HG02571 (cell line): Measurements from ENCODE around the gene LRRC1.
A peak's percentile ranks its signal among the peaks of the same experiment; 100 is the strongest.

Experiments used
- ATAC-seq: cut with Tn5 transposase; IDR thresholded peaks from one replicate; pipeline ENCODE4 v1.9.1; 2021; ENCODE audit warnings: mild to moderate bottlenecking, moderate library complexity; ENCODE audit not compliant: unreplicated experiment

Gene LRRC1

GRCh38 chr6:53877151-53877550 lies 82.3 kb downstream of the LRRC1 start:
- ATAC-seq: no peak

DNA sequence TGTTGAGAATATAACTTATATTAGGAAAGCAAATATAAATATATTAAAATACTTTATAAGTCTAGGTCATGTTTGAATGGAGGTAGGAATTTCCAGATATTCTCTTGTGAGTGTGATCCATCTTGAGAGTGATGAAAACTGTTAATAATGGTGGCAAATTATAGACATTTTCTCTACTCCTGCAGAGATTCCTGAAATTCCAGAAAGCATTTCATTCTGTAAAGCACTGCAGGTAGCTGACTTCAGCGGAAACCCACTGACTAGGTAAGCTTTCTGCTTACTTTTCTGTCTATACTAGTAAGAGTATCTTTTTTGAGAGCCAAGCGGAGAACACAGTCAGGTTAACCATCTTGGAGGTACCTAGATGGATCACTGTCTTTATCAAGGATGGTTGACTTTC lies 84.0 kb downstream of the LRRC1 start:
- no peak for ATAC-seq

DNA sequence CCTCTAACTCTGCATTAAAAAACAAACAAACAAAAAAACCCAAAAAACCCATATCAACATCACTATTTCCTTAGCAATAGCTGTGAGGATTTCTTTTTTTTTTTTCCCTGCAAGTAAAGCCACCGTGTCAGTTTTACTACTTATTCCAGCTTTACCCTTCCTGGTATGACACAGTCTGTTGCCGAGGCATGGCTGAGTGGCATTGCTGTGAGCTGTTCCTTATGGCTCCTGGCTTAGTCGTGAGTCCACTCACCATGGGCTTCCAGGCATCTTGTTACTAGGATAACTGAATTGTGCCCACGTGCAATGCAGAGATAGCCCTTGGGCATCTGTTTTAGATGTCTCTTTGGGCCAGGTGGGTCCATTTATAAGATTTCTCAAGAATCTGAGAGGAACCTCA lies 84.8 kb downstream of the LRRC1 start:
- ATAC-seq: no peak

GRCh38 chr6:53887316-53887715 lies 92.5 kb downstream of the LRRC1 start:
- ATAC-seq: no peak

DNA sequence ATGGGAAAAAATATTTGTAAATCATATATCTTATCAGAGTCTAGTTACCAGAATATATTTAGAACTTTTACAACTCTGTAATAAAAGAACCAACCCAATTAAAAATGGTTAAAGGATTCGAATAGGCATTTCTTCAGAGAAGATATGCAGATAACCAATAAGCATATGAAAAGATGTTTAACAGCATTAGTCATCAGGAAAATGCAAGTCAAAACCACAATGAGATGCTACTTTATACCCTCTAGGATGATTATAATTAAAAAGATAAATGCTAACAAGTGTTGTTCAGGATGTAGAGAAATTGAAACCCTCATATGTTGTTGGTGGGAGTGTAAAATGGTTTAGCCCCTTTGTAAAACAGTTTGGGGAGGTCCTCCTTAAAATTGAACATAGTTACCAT lies 94.1 kb downstream of the LRRC1 start:
- no peak for ATAC-seq

- no peak for ATAC-seq
Observed at GRCh38 chr6:53889365-53889764, 94.6 kb downstream of the LRRC1 start.

DNA sequence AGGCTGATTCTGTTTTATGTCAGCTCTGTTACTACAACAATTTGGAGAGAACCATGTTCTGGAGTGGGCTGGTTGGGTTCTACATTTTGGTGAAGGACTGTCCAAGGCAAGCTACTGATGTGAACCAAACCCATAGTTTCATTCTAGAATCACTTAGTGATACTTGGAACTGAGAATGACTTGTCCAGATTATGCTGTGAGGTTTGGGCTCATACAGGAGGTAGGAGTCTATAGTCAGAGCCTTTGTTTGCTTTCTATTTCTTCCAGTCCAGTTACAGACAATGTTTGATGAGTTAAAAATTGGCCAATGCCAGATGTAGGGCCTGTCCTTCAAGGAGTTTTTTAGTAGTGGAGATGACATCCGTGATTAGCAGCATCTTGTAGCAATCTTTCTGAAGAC lies 97.9 kb downstream of the LRRC1 start:
- peak; percentile 45 for ATAC-seq

DNA sequence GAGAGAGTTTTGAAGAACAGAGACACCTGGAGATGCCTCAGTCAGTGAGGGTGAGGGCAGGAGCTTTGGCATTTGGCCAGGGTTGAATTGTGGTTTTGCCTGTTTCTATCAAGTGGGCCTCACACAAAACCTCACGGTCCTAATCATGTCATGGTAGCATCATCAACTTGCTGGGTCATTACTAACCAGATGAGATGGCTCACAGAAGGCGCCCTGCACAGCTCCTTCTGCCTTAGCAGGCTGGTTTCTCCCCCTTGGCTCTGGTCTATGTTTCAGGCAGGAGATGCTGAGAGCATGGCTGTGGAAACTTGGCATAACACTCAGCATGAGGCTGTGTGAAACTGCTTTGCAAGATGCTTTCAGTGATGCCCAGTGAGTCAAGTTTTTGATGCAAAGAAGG lies 99.3 kb downstream of the LRRC1 start:
- peak; percentile 69 for ATAC-seq

DNA sequence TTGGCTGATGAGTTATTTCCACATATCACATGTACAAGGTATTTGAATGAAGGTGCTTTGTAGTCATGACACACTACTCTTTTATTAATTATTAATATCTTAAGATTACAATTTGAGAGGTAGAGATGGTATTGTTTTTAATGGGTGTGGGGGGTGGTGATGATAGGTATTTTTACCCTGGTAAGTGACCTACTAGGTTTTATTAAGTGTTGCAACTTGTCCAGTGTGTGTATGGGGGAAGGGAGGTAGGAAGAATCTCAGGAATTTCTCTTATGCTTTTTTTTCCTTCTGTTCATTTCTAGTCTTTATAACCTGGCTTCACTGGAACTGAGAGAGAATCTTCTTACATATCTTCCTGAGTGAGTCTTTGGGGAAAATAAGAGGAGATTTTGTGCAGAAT lies 101.4 kb downstream of the LRRC1 start:
- ATAC-seq: no peak

GRCh38 chr6:53898026-53898795 lies 103.4 kb downstream of the LRRC1 start:
- no peak for ATAC-seq

GRCh38 chr6:53899512-53899911 lies 104.7 kb downstream of the LRRC1 start:
- no peak for ATAC-seq

- no peak for ATAC-seq
Observed at GRCh38 chr6:53903357-53903756, 108.6 kb downstream of the LRRC1 start.

DNA sequence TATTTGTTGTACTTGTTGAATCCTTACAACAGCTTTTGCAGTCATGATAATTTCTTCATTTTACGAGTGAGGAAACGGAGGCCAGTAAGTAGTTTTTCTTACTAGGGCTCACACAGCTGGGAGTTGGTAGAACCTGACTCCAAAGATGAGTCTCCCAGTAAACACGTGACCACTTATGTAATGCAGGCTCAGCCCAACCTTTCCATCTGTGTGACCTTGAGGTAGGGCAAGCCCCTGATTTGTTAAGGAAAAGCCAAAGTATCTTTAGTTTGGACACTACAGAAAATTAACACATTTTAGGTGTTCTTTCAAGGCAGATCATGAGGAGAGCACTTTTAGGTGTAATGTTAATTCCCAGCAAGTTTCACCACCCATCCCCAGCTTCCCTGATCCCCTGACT lies 111.3 kb downstream of the LRRC1 start:
- no peak for ATAC-seq

GRCh38 chr6:53906842-53907241 lies 112.0 kb downstream of the LRRC1 start:
- no peak for ATAC-seq

DNA sequence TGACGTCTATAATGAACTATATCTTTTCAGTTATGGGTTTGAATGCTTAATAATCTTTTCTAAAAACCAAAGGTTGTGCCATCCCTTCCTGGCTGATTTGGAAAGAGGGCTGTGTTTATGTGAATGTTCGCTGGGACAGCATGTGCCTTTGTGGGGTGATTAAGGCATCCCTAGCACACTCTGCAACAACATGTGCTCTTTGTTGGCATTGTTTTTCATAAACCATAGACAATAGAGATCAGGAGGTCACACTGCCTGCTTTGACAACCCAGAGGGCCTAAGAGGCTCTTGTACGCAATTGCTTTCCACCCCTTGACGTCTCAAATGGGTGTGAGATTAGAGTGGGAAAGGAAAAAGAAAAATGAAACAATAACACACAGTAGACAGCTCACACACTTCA lies 116.0 kb downstream of the LRRC1 start:
- ATAC-seq: no peak

DNA sequence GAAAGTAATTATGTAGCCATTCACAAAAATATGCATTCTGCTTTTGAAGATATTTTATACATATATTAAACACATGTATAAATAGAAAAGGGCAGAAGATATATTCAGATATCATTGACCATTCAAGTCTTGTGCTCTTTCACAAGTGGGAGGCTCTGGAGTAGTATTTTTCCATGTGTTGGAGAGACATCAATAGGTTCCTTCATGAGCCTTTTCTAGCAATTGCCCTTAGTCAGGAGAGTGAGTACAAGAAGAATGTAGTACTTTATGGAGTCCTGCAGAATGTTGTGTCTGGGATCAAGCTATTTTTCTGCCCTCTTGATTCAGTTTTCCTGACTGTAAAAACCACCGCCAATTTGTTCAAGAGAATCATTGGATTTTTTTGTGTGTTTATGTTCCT lies 117.9 kb downstream of the LRRC1 start:
- no peak for ATAC-seq

DNA sequence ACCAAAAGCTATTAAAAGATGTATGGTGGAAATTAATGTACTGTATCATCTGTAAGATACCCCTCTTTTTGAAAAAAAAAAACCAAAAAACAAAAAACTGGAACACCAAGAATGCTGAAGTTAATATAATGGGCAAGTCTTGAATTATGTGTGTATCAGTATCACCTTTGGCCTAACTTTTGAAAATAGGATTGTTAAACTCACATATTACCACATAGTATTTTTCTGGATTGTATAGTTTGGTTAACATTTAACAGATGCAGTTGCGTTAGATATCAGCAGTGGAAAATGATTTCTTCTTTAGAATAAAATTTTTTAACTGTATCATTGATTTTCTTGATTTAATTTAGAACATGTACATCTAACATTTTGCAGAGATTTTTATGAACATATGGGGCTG lies 118.5 kb downstream of the LRRC1 start:
- ATAC-seq: no peak

GRCh38 chr6:53915026-53915691 lies 120.4 kb downstream of the LRRC1 start:
- no peak for ATAC-seq

DNA sequence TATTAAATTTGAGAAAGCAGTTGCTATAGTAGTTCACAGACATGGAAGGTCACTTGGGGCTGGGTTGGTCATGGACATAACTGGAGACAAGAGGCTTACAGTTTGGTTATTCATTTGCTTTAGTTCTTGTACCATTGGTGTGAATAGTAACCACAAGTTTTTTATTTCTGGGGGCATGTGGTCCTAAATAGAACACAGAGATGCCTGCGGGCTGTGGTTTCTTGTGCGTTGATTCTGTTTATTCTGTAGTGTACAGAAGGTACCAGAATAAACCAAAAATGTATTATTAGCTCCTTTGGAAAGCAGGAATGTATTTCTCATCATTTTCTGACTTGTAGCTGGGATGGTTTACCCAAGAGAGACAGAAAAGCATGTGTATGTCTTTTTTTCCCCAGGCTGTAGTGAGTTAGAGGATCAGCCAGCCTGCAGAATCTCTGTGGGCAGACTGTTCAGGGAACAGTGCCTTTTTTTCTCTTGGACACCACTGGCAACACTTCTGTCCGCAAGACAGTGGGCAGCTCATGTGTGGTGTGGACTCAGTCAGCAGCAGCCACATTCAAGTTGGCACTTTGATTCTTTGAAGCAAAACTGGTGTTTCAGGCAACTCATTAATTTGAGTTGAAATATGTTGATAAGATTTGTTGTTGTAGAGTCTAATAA lies 122.1 kb downstream of the LRRC1 start:
- ATAC-seq: no peak

DNA sequence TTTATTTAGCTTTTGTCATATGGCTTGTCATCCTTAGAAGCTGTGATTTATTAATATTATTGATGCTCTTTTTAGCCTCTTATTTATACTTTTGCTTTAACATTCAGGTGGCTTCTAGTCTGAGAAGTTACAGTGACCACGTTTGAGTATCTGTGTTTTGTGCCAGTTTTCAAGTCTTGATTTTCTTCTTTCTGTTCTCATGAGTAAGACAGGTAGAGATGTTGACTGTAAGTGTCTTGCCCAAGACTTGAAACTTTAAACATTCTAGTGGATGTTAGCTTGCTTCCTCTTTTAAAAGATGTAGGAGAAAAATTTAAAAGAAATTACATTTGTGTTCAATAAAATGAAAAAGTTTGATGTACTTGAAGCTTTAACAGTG lies 122.6 kb downstream of the LRRC1 start:
- no peak for ATAC-seq

DNA sequence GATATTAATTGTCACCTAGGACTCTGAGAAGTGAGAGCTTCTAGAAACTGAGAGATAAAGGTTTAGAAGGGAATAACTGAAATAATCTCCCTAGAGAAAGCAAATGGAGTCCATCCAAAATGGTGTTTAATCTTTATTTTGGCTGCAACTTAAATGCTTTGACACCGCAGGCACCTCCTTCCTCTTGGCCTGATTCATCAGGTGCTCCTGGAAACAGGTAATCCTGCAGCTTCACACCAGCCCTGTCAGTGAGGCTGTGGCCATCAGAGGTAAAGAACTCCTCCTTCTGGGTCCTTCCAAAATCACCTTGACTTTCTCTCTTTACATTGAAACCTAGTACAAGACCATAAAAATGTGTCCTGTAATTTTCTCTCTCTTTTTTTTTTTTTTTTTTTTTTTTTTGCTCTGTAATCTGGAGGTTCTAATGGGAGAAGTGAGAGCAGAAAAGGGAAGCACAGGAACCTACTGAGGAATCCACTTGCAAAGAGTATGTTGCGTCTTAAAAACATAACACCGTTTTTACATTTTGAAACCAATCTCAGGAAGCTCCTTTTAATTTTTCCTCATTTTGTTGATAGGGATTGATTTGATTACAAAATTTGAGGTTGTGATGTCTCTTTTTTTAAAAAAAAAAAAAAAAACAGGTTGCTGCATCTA lies 124.2 kb downstream of the LRRC1 start:
- no peak for ATAC-seq

DNA sequence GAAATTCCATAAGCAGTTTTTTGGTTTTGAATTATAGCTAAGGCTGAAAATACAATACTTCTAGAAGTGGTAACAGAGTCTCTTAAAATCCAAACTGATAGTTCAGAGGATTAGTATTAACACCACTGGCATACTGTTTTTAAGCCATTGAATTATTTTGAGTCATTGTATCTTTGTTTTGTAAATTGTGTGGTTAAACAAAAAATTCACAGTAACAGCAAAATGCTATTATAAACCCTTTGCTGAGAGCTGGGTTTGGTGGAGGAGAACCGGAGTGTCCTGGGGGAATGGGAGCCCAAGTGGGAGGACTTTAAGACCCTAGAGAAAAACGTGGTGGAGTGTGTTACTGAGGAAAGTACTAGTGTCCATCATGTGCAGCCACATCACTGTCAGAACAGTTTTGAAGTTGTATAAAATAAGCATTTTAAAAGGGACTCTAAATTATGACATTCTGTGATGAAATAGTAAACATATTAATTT lies 125.1 kb downstream of the LRRC1 start:
- no peak for ATAC-seq
